ENCODE data around the gene PCBP3.
"Not testable (repeated sequence)": the region's sequence is repeated elsewhere in the genome, so short reads cannot be mapped to it uniquely, and the experiment has no call there.

PCBP3 gene

DNA sequence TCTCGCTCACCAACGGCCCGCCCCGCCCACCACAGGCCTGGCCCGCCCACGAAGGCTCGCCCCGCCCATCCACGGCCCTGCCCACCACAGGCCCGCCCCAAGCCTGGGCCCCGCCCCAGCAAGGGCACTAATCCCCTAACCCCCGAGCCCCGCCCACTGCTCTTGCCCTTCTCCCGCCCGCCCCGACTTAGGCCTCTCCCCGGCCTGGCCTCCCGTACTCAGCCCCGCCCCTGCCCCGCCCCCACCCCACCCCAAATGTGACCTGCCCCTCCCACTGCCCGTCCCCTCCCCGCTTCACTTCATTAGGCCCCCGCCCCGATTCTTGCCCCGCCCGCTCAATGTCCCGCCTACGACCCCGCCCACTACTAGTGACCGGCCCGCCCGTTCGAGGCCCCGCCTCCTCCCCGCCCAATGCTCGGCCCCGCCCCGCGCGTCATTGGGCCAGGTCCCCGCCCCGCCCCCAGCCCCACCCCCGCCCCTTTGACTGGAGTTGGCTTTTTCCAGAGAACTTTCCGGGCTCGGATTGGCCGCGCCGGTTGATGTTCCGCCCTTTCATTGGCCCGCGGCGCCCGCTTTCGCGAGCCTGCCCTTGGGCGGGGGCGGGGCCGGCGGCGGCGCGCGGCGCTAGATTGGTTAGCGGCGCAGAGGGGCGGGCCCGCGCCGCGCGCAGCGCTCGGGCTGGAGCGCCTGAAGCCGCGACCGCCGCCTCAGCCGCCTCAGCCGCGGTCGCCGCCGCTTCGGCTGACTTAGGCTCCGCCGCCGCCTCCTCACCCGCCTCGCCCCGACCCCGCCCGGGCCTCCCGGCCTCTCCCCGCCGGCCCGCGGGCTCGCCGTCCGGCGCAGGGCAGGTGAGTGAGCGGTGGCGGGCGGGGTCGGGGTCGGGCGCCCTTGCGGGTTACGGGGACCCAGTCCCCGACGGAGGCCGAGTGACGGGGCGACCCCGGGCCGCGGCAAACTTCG, at the start of gene PCBP3:
Gene PCBP3 (plus strand): TSS at position 705 of the 960 bp plus-strand sequence. CDS start 206,361 bp downstream, outside the sequence.
- peak; percentile 72 for DNase-seq (ENCODE audit: low spot score)

DNA sequence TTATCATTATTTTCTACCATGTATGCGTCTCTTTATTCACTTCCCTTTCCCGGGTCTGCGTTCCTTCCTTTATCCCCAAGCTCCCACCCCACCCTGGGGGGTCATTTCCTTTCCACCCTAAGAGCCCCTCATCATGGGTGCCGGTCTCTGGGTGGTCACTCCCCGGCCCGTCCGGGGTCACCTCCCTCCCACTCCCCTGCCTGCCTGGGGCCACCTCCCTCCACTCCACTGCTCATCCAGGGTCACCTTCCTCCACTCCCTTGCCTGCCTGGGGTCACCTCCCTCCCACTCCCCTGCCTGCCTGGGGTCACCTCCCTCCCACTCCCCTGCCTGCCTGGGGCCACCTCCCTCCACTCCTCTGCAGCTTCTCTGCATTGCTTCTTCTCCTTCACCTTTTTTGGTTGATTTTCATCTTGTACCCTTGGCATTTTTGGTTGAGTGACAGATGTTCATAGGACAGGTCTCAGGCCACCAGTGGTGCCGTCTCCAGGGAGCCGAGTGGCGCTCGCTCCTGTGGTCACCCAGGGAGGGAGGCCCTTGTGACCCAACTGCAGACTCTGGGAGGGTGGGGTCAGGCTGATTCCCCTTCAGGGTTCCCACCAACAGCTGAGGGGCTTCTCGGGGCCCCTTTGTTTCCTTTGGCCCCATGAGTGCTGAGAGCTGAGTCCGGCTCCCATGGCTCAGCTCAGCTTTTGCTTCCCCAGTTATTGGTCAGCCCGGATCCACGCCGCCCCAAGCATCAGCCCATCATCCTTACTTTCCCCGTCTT, 48.6 kb upstream of the PCBP3 start:
- DNase-seq (ENCODE audit: low spot score): no peak

DNA sequence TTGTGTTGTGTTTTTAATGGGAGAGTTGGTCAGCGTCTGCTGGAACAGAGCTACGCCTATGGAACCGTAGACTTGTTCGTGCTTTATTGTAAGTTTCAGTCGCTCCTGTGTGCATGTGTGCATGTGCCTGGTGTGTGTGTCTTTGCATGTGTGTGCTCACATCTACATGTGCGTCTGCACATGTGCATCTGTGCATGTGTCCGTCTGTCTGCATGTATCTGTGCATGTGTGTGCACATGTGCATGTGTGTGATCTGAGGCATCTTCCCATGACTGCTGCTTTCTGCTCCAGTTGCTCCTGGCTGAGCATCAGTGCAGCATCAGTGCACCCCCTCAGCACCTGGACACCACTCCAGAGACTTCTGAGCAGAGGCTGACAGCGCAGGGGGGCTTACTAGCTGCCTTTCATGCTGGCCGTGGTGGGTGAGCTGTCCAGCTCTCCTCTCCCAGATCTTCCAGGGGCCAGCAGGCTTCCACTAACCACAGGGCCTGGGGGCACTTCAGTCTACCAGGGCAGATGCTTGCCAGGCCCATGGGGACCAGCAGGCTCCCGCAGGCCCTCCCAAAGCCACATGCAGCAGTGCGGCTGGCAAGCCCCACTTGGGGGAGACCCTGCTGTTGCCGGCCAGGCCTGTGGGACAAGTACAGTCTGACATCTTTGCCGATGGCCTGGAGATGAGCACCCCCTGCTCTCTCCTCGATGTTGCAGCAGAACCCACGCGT, 47.8 kb upstream of the PCBP3 start:
- no peak for DNase-seq (ENCODE audit: low spot score)

DNA sequence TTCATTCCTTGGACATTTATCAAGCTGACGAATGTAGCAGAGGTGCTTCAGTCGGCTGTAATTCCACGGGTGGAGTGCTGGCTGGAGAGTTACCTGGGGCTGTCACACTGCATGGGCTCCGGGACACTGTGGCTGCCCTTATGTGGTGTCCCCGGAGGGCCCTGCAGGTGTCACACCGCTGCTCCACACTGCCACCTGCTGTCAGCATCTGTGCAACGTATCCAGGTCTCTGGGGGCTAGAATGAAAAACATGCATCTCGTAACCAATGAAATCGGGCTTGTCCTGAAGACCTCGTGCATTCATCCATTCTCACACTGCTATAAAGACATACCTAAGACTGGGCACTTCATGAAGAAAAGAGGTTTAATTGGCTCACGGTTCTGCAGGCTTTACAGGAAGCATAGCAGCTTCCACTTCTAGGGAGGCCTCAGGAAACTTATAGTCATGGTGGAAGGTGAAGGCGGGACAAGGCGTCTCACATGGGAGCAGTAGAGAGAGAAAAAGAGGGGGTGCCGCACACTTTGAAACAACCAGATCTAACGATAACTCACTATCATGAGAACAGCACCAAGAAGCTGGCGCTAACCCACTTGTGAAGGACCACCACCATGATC, 46.7 kb upstream of the PCBP3 start:
- peak; percentile 77 for DNase-seq (ENCODE audit: low spot score)

DNA sequence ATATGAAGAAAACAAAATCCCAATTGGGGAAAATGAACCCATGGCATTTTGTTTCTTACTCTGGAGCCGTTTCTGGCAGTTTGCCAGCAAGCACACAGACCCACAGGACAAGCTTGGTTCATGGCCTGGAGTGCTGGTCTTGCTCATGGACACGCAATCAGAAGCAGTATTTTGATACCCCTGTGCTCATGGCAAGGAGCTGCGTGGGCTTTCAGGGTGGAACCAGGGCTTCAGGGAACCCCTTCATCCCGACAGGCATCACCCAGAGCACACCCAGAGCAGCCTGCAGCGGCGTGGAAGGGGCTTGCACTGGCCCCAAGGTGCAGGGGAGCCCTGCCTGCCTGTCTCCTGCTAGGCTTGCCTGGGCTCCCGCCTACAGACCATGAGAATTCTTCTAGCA, 45.4 kb upstream of the PCBP3 start:
- no peak for DNase-seq (ENCODE audit: low spot score)

DNA sequence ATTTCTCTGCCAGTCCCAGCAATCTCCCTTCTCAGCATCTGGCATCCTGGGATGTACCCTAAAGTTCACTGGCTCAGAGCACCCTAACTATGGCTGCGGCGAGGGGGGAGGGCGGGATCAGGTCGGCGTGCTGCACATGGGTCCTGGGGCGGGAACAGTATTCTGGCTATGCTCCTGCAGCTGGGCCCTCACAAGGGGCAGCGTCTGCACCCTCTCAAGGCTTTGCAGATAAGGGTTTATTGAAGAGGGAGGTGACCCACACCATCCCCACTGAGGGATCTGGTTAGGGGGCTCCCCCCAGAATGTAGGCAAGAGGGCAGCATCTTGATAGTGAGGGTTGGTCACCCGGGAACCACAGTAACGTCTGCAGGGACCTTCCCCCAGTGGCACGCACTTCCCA, 44.9 kb upstream of the PCBP3 start:
- no peak for DNase-seq (ENCODE audit: low spot score)

DNA sequence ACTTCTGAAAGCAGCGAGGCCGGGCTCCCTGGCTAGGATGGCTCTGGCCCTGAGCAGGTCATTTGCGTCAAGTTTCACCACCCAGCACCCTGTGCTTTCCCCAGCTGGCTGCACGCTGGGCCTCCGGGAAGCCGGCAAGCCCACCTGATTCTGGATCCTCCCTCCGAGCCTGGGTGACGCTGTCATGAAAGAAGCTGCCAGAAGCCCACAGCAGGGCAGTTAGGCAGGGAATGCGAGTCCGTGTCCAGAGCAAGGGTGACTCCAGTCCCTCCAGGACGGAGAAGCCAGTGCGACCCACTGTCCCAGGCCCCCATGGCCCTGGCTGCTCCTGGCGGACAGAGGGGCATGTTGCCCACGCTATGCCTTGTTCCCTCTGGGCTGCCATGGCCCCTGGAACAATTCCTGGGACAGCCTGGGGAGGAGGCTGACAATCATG, 44.4 kb upstream of the PCBP3 start:
- DNase-seq (ENCODE audit: low spot score): no peak

DNA sequence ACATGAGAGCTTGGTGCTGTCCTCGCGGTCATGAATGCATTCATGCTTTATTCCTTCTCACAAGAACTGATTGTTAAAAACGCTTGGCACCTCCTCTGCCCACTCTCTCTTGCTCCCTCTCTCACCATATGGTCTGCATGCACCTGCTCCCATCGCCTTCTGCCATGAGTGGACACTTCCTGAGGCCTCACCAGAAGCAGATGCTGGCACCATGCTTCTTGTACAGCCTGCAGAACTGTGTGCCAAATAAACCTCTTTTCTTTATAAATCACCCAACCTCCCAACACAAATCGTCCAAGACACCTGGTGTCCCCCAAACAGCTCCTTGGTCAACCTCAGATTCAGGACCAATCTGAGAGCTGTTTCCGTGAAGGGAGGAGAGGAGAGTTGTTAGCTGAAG, 43.3 kb upstream of the PCBP3 start:
- no peak for DNase-seq (ENCODE audit: low spot score)

DNA sequence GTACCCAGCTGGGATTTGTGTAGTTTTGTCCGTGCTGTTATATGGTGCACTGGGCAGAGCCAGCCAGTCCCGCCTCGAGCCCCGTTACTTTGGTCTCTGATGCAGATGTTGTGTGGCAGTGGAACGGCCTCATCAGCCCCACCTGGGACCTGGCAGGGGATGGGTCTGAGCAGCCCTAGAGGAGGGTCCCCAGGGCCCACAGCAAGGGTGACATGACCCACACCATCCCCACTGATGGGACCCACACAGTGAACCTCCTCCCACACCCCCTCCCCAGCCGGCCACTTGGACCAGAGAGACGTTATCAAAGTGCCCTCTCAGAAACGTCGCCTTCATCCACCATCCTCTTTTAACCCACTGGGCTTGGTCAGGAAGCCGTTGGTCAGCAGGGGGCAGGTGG, 42.0 kb upstream of the PCBP3 start:
- DNase-seq (ENCODE audit: low spot score): no peak

DNA sequence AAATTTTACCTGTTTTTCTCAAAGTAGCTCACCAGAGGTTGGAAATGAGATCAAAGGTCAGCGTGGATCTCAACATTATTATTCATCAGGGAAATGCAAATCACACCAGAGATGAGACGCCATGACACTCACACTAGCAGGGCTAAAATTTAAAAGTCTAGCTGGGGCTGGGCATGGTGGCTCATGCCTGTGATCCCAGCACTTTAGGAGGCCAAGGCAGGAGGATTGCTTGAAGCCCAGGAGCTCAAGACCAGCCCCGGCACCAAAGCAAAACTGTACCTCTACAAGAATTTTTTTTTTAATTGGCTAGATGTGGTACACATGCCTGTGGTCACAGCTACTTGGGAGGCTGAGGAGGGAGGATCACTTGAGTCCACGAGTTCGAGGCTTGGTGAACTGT, 41.4 kb upstream of the PCBP3 start:
- DNase-seq (ENCODE audit: low spot score): no peak

DNA sequence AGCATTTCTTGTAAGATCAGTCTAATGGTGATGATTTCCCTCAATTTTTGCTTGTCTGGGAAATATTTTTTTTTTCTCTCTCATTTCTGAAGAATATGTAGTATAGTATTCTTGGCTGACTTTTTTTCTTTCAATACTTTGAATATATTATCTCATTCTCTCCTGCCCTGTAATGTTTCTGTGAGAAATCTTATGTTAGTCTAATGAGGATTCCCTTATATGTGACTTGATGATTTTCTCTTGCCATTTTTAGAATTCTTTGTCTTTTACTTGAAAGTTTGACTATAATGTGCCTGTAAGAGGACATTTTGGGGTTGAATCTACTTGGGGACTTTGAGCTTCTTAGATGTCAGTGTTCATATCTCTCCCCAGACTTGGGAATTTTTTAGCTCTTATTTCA, 40.0 kb upstream of the PCBP3 start:
- no peak for DNase-seq (ENCODE audit: low spot score)

DNA sequence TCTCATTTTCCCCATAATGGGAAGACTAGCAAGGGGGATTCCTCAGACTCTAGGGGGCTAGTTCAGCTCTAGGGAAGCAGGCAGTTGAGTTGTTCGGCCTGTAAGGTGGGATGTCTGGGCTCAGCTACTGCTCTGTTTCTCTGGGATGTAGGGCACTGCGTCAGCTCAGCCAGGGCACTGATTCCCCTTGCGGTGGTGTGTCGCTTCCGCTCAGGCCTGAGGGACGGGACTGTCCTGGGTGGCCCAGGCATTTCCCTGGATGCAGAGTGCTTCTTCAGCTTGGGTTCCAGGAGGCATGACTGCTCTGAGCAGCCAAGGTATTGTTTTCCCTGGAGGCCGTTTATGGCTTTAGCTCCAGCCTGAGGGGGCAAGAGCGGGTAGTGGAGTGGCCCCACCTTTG, 38.8 kb upstream of the PCBP3 start:
- not testable (repeated sequence) for DNase-seq (ENCODE audit: low spot score)

DNA sequence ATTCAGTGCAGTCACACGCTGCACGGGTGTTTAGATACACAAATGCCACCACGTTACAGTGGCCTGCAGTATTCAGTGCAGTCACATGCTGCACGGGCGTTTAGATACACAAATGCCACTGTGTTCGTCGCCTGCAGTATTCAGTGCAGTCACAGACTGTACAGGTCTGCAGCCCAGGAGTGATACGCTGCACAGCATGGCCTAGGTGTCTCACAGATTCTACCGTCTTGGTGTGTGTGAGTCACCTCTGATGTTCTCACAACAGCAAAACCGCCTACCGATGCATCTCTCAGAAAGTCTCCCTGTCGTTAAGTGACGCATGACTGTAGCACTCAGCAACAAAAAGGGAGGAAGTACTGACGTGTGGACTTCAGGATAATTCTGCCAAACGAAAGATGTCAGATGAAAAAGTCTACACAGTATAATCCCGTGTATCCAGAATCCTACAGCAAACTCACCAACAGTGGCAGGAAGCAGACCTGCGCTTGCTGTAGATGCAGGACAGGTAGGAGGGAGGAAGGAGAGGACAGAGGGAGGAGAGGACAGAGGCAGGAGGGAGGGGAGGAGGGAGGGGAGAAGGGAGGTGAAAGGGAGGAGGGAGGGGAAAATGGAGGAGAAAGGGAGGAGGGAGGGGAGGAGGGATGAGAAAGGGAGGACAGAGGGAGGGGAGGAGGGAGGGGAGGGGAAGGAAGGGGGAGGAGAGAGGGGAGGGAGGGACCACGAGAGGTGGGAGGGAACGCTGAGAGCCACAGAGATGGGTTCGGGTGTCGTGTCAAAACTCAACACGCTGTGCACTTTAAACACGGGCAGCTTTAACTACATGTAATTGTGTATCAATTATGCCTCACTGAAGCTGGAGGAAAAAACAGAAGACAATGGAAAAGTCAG, 36.3 kb upstream of the PCBP3 start:
- DNase-seq (ENCODE audit: low spot score): no peak

DNA sequence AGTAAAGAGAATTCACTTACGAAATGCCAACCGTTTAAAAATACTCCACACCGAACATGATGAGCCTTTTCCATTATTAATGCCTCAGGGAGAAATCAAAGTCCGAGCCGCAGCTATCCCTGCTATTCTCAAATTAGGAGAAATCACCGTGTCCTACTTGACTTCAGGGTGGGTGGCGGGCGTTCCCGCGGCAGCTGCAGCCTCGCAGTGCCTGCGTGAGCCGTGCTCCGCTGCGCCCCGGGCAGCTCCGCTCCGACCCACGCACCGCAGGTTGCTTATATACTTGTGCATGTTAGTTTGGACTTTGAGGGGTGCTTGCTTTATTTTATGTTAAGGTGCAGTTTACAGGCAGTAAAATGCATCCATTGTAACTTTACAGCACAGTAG, 35.6 kb upstream of the PCBP3 start:
- no peak for DNase-seq (ENCODE audit: low spot score)

DNA sequence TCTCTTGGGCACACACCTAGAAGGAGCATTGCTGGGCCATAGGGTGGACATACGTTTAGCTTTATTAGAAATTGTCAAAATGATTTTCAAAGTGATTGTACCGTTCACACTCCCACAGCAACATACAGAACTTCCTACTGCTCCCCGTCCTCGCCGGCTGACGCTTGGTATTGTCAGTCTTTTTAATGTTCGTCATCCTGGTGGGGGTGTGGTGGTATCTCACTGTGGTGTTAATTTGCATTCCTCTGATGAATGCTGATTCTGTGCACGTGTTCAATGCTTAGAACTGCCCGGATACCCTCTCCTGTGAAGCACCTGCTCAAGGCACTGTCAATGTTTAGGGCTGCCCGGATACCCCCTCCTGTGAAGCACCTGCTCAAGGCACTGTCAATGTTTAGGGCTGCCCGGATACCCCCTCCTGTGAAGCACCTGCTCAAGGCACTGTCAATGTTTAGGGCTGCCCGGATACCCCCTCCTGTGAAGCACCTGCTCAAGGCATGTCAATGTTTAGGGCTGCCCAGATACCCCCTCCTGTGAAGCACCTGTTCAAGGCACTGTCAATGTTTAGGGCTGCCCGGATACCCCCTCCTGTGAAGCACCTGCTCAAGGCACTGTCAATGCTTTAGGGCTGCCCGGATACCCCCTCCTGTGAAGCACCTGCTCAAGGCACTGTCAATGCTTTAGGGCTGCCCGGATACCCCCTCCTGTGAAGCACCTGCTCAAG, 34.6 kb upstream of the PCBP3 start:
- DNase-seq (ENCODE audit: low spot score): not testable (repeated sequence)

DNA sequence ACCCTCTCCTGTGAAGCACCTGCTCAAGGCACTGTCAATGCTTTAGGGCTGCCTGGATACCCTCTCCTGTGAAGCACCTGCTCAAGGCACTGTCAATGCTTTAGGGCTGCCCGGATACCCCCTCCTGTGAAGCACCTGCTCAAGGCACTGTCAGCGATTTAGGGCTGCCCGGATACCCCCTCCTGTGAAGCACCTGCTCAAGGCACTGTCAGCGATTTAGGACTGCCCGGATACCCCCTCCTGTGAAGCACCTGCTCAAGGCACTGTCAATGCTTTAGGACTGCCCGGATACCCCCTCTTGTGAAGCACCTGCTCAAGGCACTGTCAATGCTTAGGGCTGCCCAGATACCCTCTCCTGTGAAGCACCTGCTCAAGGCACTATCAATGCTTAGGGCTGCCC, 33.9 kb upstream of the PCBP3 start:
- DNase-seq (ENCODE audit: low spot score): not testable (repeated sequence)

DNA sequence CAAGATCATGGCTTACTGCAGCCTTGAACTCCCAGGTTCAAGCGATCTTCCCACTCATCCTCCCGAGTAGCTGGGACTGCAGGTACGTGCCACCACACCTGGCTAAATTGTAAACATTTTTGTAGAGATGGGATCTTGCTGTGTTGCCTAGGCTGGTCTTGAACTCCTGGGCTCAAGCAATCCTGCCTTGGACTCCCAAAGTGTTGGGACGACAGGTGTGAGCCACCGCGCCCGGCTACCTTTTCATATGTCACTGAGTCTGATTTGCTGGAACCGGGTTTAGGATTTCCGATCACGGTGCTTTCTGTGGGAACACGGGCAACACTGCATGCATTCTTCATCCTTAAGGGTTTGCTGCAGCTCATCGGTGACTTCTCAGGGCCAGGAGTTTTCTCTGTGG, 32.2 kb upstream of the PCBP3 start:
- no peak for DNase-seq (ENCODE audit: low spot score)

DNA sequence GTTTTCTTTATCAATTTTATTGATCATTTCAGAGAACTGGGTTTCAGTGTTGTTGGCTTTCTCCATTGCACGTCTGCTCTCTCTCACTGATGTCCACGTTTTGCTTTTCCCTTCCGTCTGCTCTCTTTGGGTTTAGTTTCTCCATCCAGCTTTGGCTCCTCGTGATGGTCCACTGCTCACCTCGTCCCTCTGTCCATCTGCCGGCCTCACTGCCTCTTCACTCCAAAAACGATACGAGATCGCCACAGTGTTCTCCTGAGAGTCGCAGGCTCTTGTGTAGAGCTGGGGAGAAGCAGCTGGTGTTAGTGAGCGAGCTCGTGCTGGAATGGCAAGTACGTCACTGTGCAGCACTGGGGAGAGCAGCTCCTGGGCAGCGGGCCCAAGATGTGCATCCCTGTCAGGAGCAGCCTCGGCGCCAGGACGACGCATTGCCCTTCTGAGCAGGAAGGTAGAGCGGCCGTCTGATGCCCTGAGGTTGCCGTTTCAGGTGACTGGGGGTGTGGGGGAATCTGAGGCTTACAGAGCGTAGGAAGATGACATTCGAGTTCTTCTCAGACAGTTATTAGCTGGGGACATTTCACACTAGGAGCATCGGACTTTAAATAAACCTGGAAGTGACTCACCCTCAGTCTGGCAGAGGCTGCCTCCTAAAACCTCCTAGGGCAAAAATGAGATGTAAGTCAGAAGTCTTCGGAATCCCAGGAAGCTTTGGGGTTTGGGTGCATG, 31.4 kb upstream of the PCBP3 start:
- peak; percentile 58 for DNase-seq (ENCODE audit: low spot score)

DNA sequence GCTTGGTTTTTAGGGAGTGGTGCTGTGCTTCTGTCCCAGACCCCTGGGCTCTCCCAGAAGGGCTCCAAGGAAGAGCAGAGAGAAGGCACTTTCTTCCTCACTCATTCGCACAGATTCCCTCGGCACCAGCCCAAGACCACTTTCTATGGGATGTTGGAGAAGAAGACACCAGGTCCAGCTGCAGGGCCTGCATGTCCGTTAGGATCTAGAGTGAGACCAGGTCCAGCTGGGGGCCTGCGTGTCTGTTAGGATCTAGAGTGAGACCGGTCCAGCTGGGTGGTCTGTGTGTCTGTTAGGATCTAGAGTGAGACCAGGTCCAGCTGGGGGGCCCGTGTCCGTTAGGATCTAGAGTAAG, 30.9 kb upstream of the PCBP3 start:
- not testable (repeated sequence) for DNase-seq (ENCODE audit: low spot score)

DNA sequence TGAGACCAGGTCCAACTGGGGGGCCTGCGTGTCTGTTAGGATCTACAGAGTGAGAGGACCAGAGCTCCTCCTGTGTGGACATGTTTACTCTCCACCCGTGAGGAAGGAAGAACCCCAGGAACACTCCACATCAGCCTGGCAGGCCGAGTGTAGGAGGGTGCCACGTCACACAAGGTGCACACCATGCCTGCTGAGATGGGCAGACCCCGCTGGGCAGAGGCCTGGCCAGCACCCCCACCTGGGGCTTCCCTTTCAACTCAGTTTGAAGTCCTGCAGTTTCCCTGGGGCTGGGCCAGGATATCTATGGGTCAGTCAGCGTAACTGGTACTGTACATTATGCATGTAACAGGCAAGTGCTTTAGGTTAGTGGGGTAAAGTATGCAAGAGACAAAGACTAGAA, 30.1 kb upstream of the PCBP3 start:
- no peak for DNase-seq (ENCODE audit: low spot score)

Data from hepatic stellate cell (primary cell).